PC-9 (cell line): Measurements from ENCODE around the gene TMEM263.

Experiments
- CTCF ChIP-seq: fragments of 200-600 bp; sonication (generic); conservative IDR thresholded peaks from 2 replicates; pipeline ENCODE4 v1.6.1; 2017; ENCODE audit warnings: mixed run types, antibody characterized with exemption, mild to moderate bottlenecking, moderate library complexity
- EZH2 ChIP-seq: fragments of 200-600 bp; sonication (generic); IDR thresholded peaks from 2 replicates; pipeline ENCODE4 v1.8.0; 2017; ENCODE audit warnings: antibody characterized with exemption, low read depth

GRCh38 chr12:106908561-106908960, 47.1 kb upstream of the TMEM263 start:
- TF ChIP-seq CTCF (no peak), EZH2 (no peak)
